NCI-H524 (cell line): ENCODE measurements around the gene IFFO2.

Experiments used
- DNase-seq, 2 experiments: peaks; one replicate each; lab custom pipeline; 2025; lab: John Stamatoyannopoulos, UW

IFFO2 gene

DNA sequence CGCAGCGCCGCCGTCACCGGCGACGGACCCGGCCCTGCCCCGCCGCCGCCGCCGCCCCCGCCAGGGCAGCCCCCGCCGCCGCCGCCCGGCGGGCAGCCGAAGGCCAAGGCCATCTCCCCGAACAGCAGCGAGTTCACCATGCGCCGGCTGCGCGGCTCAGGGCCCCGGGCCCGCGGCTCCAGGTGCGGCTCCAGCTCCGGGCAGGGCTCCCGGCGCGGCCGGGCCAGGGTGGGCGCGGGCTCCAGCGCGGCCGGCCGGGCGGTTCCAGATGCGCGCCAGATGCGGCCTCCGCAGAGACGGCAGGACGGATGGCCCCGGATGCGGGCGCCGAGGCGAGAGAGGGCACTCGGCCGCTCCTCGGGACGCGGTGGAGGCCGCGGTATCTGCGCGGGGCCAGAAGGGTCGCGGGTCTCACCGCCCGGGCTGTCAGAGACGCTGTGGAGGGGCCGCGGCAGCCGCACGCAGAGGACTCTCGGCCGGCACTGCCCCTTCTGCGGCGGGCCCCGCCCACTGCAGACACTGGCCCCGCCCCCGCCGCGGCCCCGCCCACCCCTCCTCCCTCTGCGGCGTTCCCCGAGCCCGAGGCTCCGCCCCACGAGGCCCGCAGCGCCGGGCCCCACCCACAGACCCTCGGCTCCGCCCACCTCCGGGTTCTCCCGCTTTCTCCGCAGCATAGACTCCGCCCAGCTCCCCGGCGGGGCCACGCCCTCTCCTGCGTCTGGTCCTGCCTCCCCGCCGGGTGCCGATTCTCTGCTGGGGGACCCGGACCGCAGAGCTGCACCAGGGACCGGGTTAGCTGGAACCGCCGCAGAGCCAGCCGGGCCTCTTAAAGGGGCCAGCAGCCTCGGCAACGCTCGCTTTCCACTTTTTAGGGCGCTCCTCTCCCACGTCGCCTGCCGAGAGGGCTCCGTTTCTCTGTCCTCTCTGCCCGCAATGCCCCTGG lies at the start of gene IFFO2:
Gene IFFO2, minus strand, starts transcription at position 484 of the 943 bp plus-strand sequence. Its CDS starts 344 bp downstream, at position 140.
- DNase-seq, result peak; percentile 65 to 87

- DNase-seq, result no peak
Measured at GRCh38 chr1:19006000-19006399, 49.5 kb upstream of the IFFO2 start.

DNA sequence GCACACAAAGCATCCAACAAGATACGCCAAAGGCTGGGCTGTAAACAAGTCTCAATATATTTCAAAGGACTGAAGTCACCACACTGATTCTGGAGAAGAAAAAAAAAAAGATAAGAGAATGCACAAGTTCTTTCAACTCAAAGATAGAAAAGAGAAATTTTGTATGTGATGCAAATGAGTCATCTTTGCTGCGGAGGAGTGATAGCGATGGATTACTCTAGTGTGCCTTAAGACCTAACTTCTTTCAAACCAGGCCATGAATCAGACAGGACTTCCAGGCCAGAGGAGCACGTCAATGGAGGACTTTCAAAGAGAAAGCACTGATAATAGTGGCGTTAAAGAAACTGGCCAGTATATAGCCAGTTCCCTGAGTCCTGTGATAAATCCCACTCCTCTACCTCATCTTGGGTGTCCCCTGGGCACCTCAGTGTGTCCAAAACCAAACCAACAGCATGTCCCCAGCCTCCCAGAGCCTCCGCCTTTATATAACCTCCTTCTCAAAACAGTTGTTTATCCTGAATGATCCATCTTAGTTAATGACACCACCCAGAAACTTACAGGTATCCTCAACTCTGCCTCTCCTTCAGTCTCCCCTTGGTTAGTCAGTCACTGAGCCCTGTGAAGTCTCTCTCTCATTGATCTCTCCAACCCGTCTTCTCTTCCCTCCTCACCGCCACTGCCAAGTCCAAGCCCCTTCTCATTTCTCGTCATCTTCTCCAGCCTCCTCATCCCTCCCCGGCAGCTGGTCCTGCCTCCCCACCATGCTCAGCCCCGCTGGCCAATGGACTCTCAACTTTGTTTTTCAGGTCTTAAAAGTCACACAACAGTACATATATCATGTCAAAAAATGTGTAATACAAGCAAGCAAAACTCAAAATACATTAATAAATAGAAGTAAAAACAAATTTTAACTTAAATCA lies 47.2 kb upstream of the IFFO2 start:
- DNase-seq, result no peak

GRCh38 chr1:19000065-19000464 lies 43.6 kb upstream of the IFFO2 start:
- DNase-seq, result no peak

DNA sequence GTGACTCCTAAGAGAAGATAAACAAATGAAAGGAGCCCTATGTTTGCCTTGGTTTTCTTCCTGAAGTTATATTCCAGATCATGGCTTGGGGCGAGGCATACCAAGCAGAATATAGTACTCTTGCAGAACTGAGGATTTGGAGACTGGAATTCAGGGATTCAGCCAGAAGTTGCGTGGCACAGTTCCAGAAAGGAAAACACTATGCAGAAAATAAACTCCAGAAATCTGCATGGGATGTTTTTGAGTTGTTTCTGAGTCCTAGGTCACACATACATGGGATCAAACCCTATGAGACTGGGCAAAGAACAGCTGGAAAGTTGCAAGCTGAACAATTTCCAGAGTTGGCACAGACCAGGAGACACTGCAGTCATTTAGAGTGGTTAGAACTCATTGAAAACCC lies 42.9 kb upstream of the IFFO2 start:
- no peak for DNase-seq

DNA sequence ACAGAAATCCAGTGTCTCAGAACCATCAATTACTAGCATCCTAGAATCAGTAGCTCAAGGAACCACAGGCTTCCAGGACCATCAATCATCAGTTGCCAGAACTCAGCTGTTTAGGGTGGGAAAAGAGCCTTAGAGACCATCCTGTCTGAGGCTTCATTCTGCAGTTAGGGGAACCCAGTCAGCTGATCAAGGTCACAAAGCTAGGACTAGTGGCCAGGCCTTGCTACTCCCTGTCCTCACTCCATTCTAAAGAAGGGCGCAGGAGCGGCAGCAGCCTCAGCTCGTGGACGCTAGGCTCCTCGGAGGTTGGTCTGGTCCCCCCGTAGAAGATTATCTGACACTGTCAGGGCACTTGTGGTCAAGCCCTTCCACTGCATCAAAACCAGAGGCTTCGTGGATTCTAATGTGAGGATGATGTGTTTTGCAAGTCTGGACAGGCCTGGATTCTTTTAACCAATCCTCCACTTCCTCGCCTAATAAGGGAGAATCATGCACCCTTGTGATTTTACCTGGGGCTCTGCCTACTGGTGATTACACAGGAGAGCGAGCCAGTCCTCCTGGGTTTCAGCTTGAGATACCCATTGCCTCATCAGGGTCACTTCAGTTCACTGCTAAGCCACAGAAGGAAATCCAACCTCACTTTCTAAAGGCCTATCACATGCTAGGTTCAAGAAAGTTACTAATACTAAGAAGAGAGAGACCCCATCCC lies 41.7 kb upstream of the IFFO2 start:
- no peak for DNase-seq

DNA sequence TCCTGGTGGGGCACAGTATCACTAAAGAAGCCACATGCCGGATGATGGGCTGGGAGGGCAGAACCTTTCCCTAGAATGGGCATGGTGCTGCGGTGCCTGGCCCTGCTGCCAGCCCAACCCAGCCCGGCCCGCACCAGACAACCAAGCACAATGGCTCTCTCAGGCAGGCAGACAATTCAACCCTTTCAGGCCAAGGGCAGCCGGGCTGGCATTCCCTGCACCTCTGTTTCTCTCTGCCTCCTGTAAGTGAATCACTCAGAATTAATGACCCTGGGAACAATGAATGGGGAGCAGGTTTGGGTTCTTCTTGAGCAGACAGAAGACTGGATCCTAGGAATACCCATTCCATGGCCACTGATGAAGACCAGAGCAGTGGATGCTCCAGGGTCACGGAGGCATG lies 41.0 kb upstream of the IFFO2 start:
- DNase-seq, result no peak

DNA sequence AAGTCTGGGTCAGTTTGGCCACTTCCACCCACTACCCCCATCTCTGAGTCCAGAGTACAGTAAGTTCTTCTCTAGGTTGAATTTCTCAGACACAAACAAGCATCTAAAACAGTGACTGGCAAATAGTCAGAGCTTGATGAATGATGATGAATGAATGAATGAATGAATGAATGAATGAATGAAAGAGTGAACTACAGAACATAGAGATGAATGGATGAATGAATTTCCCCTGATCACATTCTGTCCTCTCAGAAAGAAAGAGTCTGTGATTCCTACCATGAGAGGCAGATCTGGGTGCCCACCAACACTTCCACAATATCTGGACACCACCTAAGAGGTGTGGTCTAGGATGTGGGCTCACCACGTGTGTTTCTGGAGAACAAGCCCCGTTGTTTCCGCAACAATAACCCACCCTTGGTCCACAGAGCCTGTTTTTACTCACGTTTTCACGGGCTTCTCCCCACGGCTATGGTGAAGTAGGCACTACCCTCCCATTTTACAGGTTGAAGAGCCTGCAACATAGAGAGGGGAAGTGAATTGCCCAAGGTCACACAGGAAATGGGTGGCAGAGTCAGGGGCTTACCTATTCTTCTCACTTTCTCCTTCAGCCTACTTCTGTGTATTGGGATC lies 40.2 kb upstream of the IFFO2 start:
- no peak for DNase-seq

DNA sequence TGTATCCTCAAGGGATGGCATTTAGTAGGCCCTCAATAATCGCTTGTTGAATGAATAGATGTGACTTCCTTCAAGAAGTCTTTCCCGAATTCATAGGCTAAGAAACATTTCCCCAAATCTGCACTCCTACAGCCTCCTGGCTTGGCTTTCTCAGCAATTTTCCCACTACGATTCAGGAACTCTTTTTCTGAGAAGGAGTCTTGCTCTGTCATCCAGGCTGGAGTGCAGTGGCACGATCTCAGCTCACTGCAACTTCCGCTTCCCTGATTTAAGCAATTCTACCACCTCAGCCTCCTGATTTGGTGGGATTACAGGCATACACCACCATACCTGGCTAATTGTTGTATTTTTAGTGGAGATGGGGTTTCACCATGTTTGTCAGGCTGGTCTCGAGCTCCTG lies 37.9 kb upstream of the IFFO2 start:
- DNase-seq, result no peak

- no peak for DNase-seq
Measured at GRCh38 chr1:18992646-18993045, 36.2 kb upstream of the IFFO2 start.

DNA sequence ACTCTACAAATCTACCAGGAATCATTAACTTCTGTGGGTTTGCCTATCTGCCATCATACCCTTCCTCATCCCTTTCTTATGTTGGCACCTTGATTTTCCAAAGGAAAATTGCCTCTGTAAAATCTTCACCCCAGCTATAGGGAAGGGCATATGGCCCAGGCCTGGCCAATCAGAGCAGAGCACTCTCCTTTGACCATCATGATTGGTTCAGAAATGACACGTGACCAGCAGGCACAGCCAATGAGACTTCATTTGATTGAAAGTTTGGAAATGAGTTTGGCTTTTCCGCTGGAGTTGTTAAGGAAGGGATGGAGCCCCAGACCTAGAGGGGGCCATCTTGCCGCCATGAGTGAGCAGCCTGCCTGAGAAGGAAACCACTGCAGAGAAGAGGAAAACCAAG lies 35.1 kb upstream of the IFFO2 start:
- no peak for DNase-seq

- no peak for DNase-seq
Measured at GRCh38 chr1:18989896-18990295, 33.4 kb upstream of the IFFO2 start.

- DNase-seq, result no peak
Measured at GRCh38 chr1:18989176-18989799, 32.8 kb upstream of the IFFO2 start.

GRCh38 chr1:18981242-18981641 lies 24.8 kb upstream of the IFFO2 start:
- no peak for DNase-seq

GRCh38 chr1:18978706-18979105 lies 22.2 kb upstream of the IFFO2 start:
- no peak for DNase-seq

DNA sequence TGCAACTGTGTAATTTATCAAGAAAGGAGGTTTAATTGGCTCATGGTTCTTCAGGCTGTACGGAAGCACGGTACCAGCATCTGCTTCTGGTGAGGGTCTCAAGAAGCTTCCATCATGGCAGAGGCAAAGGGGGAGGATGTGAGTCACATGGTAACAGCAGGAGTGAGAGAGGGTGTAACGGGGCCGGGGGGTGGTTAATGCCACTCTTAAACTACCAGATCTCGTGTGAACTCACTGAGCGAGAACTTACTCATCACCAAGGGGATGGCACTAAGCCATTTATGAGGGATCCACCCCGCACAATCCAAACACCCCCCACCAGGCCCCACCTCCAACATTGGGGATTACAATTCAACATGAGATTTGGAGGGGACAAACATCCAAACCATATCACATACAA lies 21.0 kb upstream of the IFFO2 start:
- DNase-seq, result no peak

DNA sequence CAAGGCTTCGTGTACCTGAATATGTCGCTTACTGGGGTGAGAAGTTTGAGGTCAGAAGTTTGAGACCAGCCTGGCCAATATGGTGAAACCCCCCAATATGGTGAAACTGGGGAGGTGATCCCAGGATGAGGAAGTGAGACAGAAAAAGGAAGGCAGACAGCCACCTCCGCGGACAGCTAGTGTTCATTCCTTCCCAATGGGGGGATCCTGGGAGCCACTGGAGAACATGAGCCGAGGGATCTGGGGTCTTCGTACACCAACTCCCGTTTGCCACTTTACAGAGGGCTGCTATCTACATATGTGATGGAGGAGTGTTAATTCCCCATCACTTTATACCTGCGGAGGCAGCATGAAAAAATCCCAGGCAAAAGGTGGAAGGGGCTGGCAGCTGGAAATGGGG lies 19.6 kb upstream of the IFFO2 start:
- DNase-seq, result no peak

DNA sequence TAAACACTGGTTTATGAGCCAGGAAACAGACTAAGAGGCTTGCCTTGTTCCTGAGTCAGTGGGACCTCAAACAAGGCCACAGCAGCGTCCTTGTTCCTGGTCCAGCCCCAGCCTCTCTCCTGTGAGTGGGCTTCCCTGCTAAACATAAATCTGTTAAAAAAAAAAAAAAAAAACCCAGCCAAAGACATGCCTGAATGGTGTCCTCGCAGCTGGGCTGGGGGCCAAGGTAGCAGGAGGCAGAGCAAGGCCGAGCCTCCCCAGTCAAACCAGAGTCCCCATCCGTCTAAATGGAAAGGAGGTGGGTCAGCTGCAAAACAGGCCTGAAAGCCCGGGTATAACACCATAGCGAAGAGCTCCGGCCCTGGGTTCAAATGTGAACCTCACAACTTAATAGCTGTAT lies 18.1 kb upstream of the IFFO2 start:
- no peak for DNase-seq

DNA sequence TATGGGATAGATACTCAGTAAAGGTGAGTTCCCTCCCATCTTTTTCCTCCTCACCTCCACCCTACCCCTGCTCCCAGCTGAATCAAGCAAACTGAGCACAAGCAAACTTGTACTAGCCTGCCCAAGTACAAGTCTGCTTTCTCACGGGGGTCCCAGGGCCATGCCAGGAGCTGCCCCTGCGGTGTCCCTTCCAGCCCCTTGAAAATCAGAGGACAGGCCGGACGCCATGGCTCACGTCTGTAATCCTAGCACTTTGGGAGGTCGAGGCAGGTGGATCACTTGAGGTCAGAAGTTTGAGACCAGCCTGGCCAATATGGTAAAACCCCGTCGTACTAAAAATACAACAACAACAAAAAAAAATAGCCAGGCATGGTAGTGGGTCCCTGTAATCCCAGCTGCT lies 17.5 kb upstream of the IFFO2 start:
- DNase-seq, result no peak

DNA sequence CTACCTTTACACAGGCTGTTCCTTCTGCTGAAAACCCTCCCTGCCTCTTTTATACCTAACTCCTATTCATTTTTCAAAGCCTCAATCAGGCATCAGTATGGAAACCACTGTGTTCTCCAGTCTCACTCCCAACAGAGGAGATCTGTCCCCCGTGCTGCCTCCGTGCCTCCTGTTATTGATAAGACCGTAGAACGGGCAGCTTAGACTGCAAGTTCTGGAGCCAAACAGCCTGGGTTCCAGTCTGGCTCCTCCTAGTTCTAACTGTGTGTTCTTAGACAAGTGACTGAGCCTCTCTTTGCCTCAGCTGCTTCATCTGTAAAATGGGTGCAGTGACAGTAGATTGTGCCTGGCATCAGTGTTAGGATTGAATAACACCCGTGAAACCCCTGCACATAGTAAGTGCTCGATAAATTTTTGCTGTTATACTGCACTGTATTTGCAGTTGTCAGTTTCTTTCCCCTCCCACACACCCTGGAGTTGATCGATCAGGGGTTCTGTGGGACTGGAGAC lies 17.0 kb upstream of the IFFO2 start:
- DNase-seq, result no peak

GRCh38 chr1:18972991-18973390 lies 16.5 kb upstream of the IFFO2 start:
- DNase-seq, result no peak
